Liver (tissue), 9 donors: ENCODE measurements around the gene NLK. TPM values are rescaled to one million over a fixed set of nuclear protein-coding genes. Genes with fewer than 3 reads are reported as not detected.
A peak's percentile ranks its signal among the peaks of the same experiment; 100 is the strongest.

ENCODE experiments used
- DNase-seq: peaks from one replicate; pipeline ENCODE4 v3.0.0-alpha.2; 2017; ENCODE audit warnings: low spot score
- H3K27ac ChIP-seq, 2 donors: one replicate each; pipeline ENCODE4 v1.7.0; 2013; ENCODE audit warnings: inconsistent platforms in 2 of 2, low read length in 2 of 2, control low read depth in 1 of 2, low read depth in 1 of 2, mild to moderate bottlenecking in 1 of 2
- H3K27me3 ChIP-seq, 4 donors: one replicate each; pipeline versions ENCODE4 v1.6.1 to v1.7.0; 2013; ENCODE audit warnings: low read length in 3 of 4, inconsistent platforms in 1 of 4, mild to moderate bottlenecking in 1 of 4, moderate library complexity in 1 of 4; ENCODE audit not compliant: control insufficient read depth in 4 of 4, insufficient read depth in 4 of 4
- H3K36me3 ChIP-seq, 4 donors: one replicate each; pipeline versions ENCODE4 v1.6.1 to v1.7.0; 2013; ENCODE audit warnings: low read length in 3 of 4, mild to moderate bottlenecking in 3 of 4, low read depth in 1 of 4, moderate library complexity in 1 of 4; ENCODE audit not compliant: control insufficient read depth in 4 of 4, insufficient read depth in 3 of 4
- H3K4me1 ChIP-seq, 4 donors: one replicate each; pipeline versions ENCODE4 v1.6.1 to v1.7.0; 2013; ENCODE audit warnings: low read length in 3 of 4, mild to moderate bottlenecking in 3 of 4, moderate library complexity in 1 of 4; ENCODE audit not compliant: control insufficient read depth in 4 of 4, insufficient read depth in 4 of 4
- H3K4me3 ChIP-seq, 3 donors: one replicate each; pipeline versions ENCODE4 v1.6.1 to v1.7.0; 2013; ENCODE audit warnings: low read length in 3 of 3, control low read depth in 1 of 3, low read depth in 1 of 3, mild to moderate bottlenecking in 1 of 3
- H3K9ac ChIP-seq, 2 donors: one replicate each; pipeline ENCODE4 v1.7.0; 2013; ENCODE audit warnings: low read length in 2 of 2, mild to moderate bottlenecking in 2 of 2, moderate library complexity in 2 of 2, control low read depth in 1 of 2, low read depth in 1 of 2
- H3K9me3 ChIP-seq, 4 donors: one replicate each; pipeline versions ENCODE4 v1.6.1 to v1.7.0; 2013; ENCODE audit warnings: low read length in 3 of 4; ENCODE audit not compliant: control insufficient read depth in 4 of 4
- ATF3 ChIP-seq: IDR thresholded peaks from 2 replicates; pipeline ENCODE4 v1.6.1; 2016; ENCODE audit warnings: antibody characterized with exemption
- EGR1 ChIP-seq, 2 donors: IDR thresholded peaks; 2 replicates each; pipeline ENCODE4 v1.6.1; 2016 to 2018; ENCODE audit warnings: antibody characterized with exemption in 2 of 2, low read depth in 2 of 2
- FOXA1 ChIP-seq: IDR thresholded peaks from 2 replicates; pipeline ENCODE4 v1.6.1; 2016; ENCODE audit warnings: antibody characterized with exemption
- FOXA2 ChIP-seq: IDR thresholded peaks from 2 replicates; pipeline ENCODE4 v1.6.1; 2016; ENCODE audit warnings: antibody characterized with exemption
- GABPA ChIP-seq, 2 donors: IDR thresholded peaks in 1 of 2; conservative IDR thresholded peaks in 1 of 2; 2 replicates each; pipeline ENCODE4 v1.6.1; 2016; ENCODE audit warnings: antibody characterized with exemption in 2 of 2, mild to moderate bottlenecking in 1 of 2, moderate library complexity in 1 of 2
- HNF4A ChIP-seq, 2 donors: conservative IDR thresholded peaks; 2 replicates each; pipeline ENCODE4 v1.6.1; 2016; ENCODE audit warnings: antibody characterized with exemption in 2 of 2, mild to moderate bottlenecking in 2 of 2
- HNF4G ChIP-seq: IDR thresholded peaks from 2 replicates; pipeline ENCODE4 v1.6.1; 2016; ENCODE audit warnings: antibody characterized with exemption
- JUND ChIP-seq, 2 donors: IDR thresholded peaks; 2 replicates each; pipeline ENCODE4 v1.6.1; 2016; ENCODE audit warnings: antibody characterized with exemption in 2 of 2
- NR2F2 ChIP-seq: IDR thresholded peaks from 2 replicates; pipeline ENCODE4 v1.6.1; 2016; ENCODE audit warnings: antibody characterized with exemption
- RAD21 ChIP-seq, 2 donors: IDR thresholded peaks; 2 replicates each; pipeline ENCODE4 v1.6.1; 2016; ENCODE audit warnings: antibody characterized with exemption in 2 of 2, mild to moderate bottlenecking in 2 of 2
- RXRA ChIP-seq, 2 donors: IDR thresholded peaks; 2 replicates each; pipeline ENCODE4 v1.6.1; 2017 to 2018; ENCODE audit warnings: antibody characterized with exemption in 2 of 2, mild to moderate bottlenecking in 1 of 2
- SP1 ChIP-seq: IDR thresholded peaks from 2 replicates; pipeline ENCODE4 v1.6.1; 2018; ENCODE audit warnings: antibody characterized with exemption, mild to moderate bottlenecking
- TAF1 ChIP-seq: conservative IDR thresholded peaks from 2 replicates; pipeline ENCODE4 v1.6.1; 2016; ENCODE audit warnings: antibody characterized with exemption, mild to moderate bottlenecking
- YY1 ChIP-seq: IDR thresholded peaks from 2 replicates; pipeline ENCODE4 v1.6.1; 2016; ENCODE audit warnings: antibody characterized with exemption, mild to moderate bottlenecking
- WGBS: extraction: QIAGEN DNeasy Blood & Tissue Kit; methylation state at CpG from one replicate; pipeline ENCODE4 v1.1.7; 2013; 5-methylcytosine and 5-hydroxymethylcytosine counted together
- polyA plus RNA-seq, 2 donors: library from polyadenylated mRNA; stranded (reverse) in 1 of 2; unstranded in 1 of 2; fragments of 200-250 nt in 1 of 2; fragments of >200 nt in 1 of 2; fragmentation: Nextera tagmentation in 1 of 2; extraction: Ambion mirVana in 1 of 2; gene quantifications; one replicate each; pipeline versions ENCODE4 v1.2.1 to v1.2.3, GENCODE V29; 2013 to 2015
- total RNA-seq, 2 donors: library from RNA; depleted of rRNA; stranded (reverse); fragments of >200 nt; gene quantifications; one replicate each; pipeline ENCODE4 v1.2.3, GENCODE V29; 2014
- TF ChIP-seq, protein P1 (sequence below): IDR thresholded peaks from 2 replicates; pipeline ENCODE4 v1.6.1; 2016; ENCODE audit warnings: antibody characterized with exemption, mild to moderate bottlenecking
- TF ChIP-seq, protein P2 (sequence below): IDR thresholded peaks from 2 replicates; pipeline ENCODE4 v1.6.1; 2016; ENCODE audit warnings: antibody characterized with exemption
- TF ChIP-seq, protein P3 (sequence below): IDR thresholded peaks from 2 replicates; pipeline ENCODE4 v1.6.1; 2016; ENCODE audit warnings: antibody characterized with exemption
- TF ChIP-seq, protein P4 (sequence below): fragments of 150-350 bp; IDR thresholded peaks from 2 replicates; pipeline ENCODE4 v1.5.1; 2017; ENCODE audit warnings: improper control_type of control experiment, low read depth, low read length; ENCODE audit not compliant: missing input control
- donor health status: healthy.
- donor health status: healthy.
- donor health status: healthy.
- donor health status: healthy.
- donor health status: healthy.

NLK gene
- total and polyA plus RNA-seq, 4 donors, result 4.4 to 17.4 (median 9.2) TPM

GRCh38 chr17:28136923-28137322 lies 94.4 kb downstream of the NLK start:
- Histone ChIP-seq H3K27me3 (no peaks in the 10 kb centered on the region), H3K36me3 (peaks cover 0 to 8% (median 1%) of the 10 kb centered on the region in 4 donors), H3K4me3 (no peak overlapping the region), H3K4me1 (no peaks in the 10 kb centered on the region), H3K9me3 (no peaks in the 10 kb centered on the region), H3K27ac (no peak overlapping the region), H3K9ac (no peak overlapping the region)
- 97% methylated on average over 3 of the region's 3 CpGs for WGBS
- DNase-seq, result no peak
- TF ChIP-seq NR2F2 (no peak), RAD21 (IDR thresholded peaks at IDR 0.05) (peak in 1 of 2 donors; percentile 7)

GRCh38 chr17:28139822-28140221 lies 97.3 kb downstream of the NLK start:
- 89% methylated on average over 1 of the region's 1 CpG for WGBS
- Histone ChIP-seq H3K4me3 (no peak overlapping the region), H3K4me1 (no peaks in the 10 kb centered on the region), H3K9me3 (no peaks in the 10 kb centered on the region), H3K27ac (no peak overlapping the region), H3K9ac (no peak overlapping the region), H3K27me3 (no peaks in the 10 kb centered on the region), H3K36me3 (peaks cover 0 to 5% (median 1%) of the 10 kb centered on the region in 4 donors)
- DNase-seq, result no peak
- TF ChIP-seq RXRA (IDR thresholded peaks at IDR 0.05) (no peak), FOXA2 (no peak), FOXA1 (no peak), JUND (IDR thresholded peaks at IDR 0.05) (no peak), EGR1 (IDR thresholded peaks at IDR 0.05; ENCODE audit: low read depth in 2 of 2) (no peak), NR2F2 (no peak), ATF3 (no peak), HNF4G (no peak), YY1 (no peak), RAD21 (IDR thresholded peaks at IDR 0.05) (no peak), SP1 (no peak), GABPA (IDR thresholded peaks at IDR 0.05 in 1 of 2, conservative IDR thresholded peaks at IDR 0.05 in 1 of 2) (no peak), TAF1 (no peak), HNF4A (conservative IDR thresholded peaks at IDR 0.05) (no peak)
- TF ChIP-seq, protein P1, sequence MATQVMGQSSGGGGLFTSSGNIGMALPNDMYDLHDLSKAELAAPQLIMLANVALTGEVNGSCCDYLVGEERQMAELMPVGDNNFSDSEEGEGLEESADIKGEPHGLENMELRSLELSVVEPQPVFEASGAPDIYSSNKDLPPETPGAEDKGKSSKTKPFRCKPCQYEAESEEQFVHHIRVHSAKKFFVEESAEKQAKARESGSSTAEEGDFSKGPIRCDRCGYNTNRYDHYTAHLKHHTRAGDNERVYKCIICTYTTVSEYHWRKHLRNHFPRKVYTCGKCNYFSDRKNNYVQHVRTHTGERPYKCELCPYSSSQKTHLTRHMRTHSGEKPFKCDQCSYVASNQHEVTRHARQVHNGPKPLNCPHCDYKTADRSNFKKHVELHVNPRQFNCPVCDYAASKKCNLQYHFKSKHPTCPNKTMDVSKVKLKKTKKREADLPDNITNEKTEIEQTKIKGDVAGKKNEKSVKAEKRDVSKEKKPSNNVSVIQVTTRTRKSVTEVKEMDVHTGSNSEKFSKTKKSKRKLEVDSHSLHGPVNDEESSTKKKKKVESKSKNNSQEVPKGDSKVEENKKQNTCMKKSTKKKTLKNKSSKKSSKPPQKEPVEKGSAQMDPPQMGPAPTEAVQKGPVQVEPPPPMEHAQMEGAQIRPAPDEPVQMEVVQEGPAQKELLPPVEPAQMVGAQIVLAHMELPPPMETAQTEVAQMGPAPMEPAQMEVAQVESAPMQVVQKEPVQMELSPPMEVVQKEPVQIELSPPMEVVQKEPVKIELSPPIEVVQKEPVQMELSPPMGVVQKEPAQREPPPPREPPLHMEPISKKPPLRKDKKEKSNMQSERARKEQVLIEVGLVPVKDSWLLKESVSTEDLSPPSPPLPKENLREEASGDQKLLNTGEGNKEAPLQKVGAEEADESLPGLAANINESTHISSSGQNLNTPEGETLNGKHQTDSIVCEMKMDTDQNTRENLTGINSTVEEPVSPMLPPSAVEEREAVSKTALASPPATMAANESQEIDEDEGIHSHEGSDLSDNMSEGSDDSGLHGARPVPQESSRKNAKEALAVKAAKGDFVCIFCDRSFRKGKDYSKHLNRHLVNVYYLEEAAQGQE, result no peak
- TF ChIP-seq, protein P2, sequence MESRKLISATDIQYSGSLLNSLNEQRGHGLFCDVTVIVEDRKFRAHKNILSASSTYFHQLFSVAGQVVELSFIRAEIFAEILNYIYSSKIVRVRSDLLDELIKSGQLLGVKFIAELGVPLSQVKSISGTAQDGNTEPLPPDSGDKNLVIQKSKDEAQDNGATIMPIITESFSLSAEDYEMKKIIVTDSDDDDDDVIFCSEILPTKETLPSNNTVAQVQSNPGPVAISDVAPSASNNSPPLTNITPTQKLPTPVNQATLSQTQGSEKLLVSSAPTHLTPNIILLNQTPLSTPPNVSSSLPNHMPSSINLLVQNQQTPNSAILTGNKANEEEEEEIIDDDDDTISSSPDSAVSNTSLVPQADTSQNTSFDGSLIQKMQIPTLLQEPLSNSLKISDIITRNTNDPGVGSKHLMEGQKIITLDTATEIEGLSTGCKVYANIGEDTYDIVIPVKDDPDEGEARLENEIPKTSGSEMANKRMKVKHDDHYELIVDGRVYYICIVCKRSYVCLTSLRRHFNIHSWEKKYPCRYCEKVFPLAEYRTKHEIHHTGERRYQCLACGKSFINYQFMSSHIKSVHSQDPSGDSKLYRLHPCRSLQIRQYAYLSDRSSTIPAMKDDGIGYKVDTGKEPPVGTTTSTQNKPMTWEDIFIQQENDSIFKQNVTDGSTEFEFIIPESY, result no peak
- TF ChIP-seq, protein P3, sequence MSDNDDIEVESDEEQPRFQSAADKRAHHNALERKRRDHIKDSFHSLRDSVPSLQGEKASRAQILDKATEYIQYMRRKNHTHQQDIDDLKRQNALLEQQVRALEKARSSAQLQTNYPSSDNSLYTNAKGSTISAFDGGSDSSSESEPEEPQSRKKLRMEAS, result no peak
- TF ChIP-seq, protein P4, sequence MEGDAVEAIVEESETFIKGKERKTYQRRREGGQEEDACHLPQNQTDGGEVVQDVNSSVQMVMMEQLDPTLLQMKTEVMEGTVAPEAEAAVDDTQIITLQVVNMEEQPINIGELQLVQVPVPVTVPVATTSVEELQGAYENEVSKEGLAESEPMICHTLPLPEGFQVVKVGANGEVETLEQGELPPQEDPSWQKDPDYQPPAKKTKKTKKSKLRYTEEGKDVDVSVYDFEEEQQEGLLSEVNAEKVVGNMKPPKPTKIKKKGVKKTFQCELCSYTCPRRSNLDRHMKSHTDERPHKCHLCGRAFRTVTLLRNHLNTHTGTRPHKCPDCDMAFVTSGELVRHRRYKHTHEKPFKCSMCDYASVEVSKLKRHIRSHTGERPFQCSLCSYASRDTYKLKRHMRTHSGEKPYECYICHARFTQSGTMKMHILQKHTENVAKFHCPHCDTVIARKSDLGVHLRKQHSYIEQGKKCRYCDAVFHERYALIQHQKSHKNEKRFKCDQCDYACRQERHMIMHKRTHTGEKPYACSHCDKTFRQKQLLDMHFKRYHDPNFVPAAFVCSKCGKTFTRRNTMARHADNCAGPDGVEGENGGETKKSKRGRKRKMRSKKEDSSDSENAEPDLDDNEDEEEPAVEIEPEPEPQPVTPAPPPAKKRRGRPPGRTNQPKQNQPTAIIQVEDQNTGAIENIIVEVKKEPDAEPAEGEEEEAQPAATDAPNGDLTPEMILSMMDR, result no peak
